RWPE1 (cell line): ENCODE data around the gene NIT2.
"Not testable (repeated sequence)": the region's sequence is repeated elsewhere in the genome, so short reads cannot be mapped to it uniquely, and the experiment has no call there.

ENCODE experiments used
- CTCF ChIA-PET: fragments of 350-600 bp; sonication (Branson Sonifier 250); formaldehyde crosslinking; extraction: SDS; loops from one replicate; lab custom pipeline; 2021; lab: Yijun Ruan, JAX
- POLR2A ChIA-PET: fragments of 400-600 bp; formaldehyde crosslinking; extraction: SDS; loops from one replicate; lab custom pipeline; 2020; ENCODE audit warnings: antibody characterized with exemption; ENCODE audit not compliant: low non-redundant PET; lab: Yijun Ruan, JAX
- DNase-seq: peaks from one replicate; pipeline ENCODE4 v3.0.0; 2012; ENCODE audit warnings: low spot score
- H3K27ac ChIP-seq: fragments of 450-650 bp; 2 replicates; pipeline ENCODE4 v1.5.1; 2017
- CTCF ChIP-seq: fragments of 450-650 bp; conservative IDR thresholded peaks from 2 replicates; pipeline ENCODE4 v1.5.1; 2017; ENCODE audit warnings: low read depth, mild to moderate bottlenecking

Gene NIT2

GRCh38 chr3:100324044-100324443 is 10.5 kb upstream of the NIT2 start:
- ChIA-PET CTCF (no interaction called here), POLR2A (no interaction called here)
- no peak for TF ChIP-seq CTCF
- DNase-seq = no peak
- H3K27ac ChIP-seq = no peak overlapping the region

- TF ChIP-seq CTCF = no peak
- no peak for DNase-seq
- no peak overlapping the region for H3K27ac ChIP-seq
- POLR2A ChIA-PET = no interaction called here
- CTCF ChIA-PET = no interaction called here
Measured at GRCh38 chr3:100325827-100326226, 8.7 kb upstream of the NIT2 start.

GRCh38 chr3:100327377-100327776 is 7.2 kb upstream of the NIT2 start:
- POLR2A ChIA-PET, H3K27ac ChIP-seq, DNase-seq: not testable (repeated sequence)
- CTCF ChIA-PET = interaction anchor here (0.6 to 1.0 kb wide), 2 partner anchors 259 to 303 kb away, joined by 3 to 6 read pairs; no protein-coding TSS in a partner anchor

DNA sequence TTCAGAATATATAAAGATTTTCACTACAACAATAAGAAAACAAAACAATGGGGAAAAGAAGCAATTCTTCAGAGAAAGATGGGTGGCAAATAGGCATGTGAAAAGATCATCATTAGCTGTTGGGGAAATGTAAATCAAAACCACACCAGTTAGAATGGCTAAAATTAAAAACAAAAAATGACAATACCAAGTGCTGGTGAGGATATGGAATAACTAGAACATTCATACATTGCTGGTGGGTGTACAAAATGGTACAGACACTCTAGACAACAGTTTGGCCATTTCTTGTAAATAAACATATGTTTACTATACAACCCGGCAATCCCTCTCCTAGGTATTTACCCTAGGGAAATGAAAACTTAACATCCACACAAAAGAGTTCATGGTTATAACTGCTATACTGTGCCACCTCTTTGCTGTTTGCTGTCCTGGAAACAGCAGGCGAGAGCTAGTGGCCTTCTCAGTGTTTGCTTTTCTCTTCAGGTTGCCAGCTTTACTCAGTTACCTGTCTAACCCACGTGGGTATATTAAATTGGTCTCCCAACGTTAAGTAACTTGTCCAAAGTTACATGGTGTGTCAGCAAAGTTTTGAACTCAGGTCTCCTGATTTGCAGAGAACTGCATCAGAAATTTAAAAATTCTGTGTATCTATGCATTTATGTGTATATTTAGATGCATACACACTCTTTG is 4.6 kb upstream of the NIT2 start:
- DNase-seq = no peak
- H3K27ac ChIP-seq = no peak overlapping the region
- POLR2A ChIA-PET = no interaction called here
- TF ChIP-seq CTCF = no peak
- CTCF ChIA-PET = interaction anchor here (0.7 kb wide), 1 partner anchor 10 kb away, joined by 3 read pairs; no protein-coding TSS in a partner anchor

GRCh38 chr3:100330651-100331050 is 3.9 kb upstream of the NIT2 start:
- TF ChIP-seq CTCF = no peak
- no peak overlapping the region for H3K27ac ChIP-seq
- POLR2A ChIA-PET = no interaction called here
- CTCF ChIA-PET = no interaction called here
- no peak for DNase-seq

DNA sequence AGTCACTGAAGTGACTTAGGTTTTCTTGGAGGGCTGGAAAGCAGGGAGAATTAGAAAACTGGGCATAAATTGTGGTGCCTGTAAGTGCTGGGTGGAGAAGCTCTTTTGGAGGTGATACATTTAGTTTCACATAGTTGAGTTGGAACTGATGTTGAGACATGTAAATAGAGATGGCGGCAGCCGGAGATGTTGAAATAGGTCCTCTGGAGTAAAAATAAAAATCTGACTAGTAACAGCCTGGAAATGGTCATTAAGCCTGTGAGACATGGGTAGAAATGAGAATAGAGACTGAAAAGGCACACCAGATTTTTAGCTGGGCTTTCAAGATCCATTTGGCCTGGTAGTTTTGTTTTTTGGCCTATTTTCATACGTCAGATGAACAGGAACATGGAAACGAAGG is 2.9 kb upstream of the NIT2 start:
- TF ChIP-seq CTCF = no peak
- no peak for DNase-seq
- ChIA-PET POLR2A (no interaction called here), CTCF (interaction anchor here (0.6 kb wide), 1 partner anchor 17 kb away, joined by 3 read pairs; no protein-coding TSS in a partner anchor)
- no peak overlapping the region for H3K27ac ChIP-seq

DNA sequence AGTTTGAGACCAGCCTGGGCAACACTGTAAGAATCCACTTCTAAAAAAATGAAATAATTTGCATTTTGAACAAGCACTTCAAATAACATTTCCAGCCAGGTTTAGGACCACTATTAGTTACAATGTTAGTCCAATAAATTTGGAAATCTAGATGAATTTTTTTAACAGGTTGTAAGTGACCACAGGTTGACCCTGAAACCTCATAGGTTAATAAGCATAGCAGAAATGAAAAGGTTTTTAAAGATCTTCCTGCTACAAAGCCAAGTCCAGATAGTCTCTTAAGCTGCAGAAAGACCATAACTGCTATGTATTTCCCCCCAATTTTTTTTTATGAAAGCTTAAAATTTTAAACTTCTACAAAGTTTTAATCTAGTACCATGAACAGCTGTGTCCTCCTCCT is 1.5 kb upstream of the NIT2 start:
- POLR2A ChIA-PET = no interaction called here
- no peak overlapping the region for H3K27ac ChIP-seq
- TF ChIP-seq CTCF = no peak
- CTCF ChIA-PET = interaction anchor here (1.5 kb wide), 1 partner anchor 16 kb away, joined by 6 read pairs; no protein-coding TSS in a partner anchor
- DNase-seq = no peak
